Neural cell (in vitro differentiated cells): ENCODE measurements around the gene TMEM220.

Experiments used
- EP300 ChIP-seq: fragments of 450-650 bp; conservative IDR thresholded peaks from 2 replicates; pipeline ENCODE4 v1.6.1; 2014; ENCODE audit warnings: antibody characterized with exemption, mild to moderate bottlenecking, moderate library complexity; ENCODE audit not compliant: poor library complexity, severe bottlenecking
- EZH2 ChIP-seq: fragments of 200-600, 300-800 bp; shearing (Covaris generic), sonication (generic); IDR thresholded peaks from 2 replicates; pipeline ENCODE4 v1.6.1; 2014; ENCODE audit warnings: antibody characterized with exemption, low read length, borderline replicate concordance, mild to moderate bottlenecking; ENCODE audit not compliant: insufficient read depth, poor library complexity, severe bottlenecking
- POLR2AphosphoS5 ChIP-seq: IDR thresholded peaks from 2 replicates; pipeline ENCODE4 v1.6.1; 2012
- RAD21 ChIP-seq: fragments of 450-650 bp; conservative IDR thresholded peaks from 2 replicates; pipeline ENCODE4 v1.6.1; 2014; ENCODE audit warnings: antibody characterized with exemption, mild to moderate bottlenecking, moderate library complexity
- SMC3 ChIP-seq: fragments of 450-650 bp; conservative IDR thresholded peaks from 2 replicates; pipeline ENCODE4 v1.6.1; 2014; ENCODE audit warnings: antibody characterized with exemption, mild to moderate bottlenecking, moderate library complexity; ENCODE audit not compliant: poor library complexity
- TF ChIP-seq, protein P1 (sequence below): fragments of 450-650 bp; IDR thresholded peaks from 2 replicates; pipeline ENCODE4 v1.5.1; 2014; ENCODE audit warnings: antibody characterized with exemption, mild to moderate bottlenecking, moderate library complexity; ENCODE audit not compliant: poor library complexity, severe bottlenecking

DNA sequence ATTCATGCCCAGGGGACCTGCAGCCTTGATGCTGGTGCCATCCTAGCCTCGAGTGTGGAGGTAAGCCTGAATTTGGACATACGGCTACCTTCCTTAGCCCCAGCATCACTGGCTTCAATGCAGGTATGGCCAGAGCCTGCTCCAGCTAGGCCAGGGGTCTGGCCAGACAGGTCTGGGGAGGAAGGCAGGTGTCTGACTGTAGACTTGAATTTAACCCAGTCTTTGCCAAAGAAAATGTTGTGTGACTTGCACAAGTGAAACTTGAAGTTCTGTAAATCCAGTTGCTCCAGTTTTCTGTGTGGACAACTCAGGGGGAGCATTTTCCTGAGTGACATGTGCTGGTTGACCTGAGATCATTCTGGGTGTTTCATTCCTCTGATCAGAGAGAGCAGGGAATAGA, 41.3 kb upstream of the TMEM220 start:
- no peak for TF ChIP-seq POLR2AphosphoS5
- TF ChIP-seq, protein P1, sequence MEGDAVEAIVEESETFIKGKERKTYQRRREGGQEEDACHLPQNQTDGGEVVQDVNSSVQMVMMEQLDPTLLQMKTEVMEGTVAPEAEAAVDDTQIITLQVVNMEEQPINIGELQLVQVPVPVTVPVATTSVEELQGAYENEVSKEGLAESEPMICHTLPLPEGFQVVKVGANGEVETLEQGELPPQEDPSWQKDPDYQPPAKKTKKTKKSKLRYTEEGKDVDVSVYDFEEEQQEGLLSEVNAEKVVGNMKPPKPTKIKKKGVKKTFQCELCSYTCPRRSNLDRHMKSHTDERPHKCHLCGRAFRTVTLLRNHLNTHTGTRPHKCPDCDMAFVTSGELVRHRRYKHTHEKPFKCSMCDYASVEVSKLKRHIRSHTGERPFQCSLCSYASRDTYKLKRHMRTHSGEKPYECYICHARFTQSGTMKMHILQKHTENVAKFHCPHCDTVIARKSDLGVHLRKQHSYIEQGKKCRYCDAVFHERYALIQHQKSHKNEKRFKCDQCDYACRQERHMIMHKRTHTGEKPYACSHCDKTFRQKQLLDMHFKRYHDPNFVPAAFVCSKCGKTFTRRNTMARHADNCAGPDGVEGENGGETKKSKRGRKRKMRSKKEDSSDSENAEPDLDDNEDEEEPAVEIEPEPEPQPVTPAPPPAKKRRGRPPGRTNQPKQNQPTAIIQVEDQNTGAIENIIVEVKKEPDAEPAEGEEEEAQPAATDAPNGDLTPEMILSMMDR: no peak
- no peak for TF ChIP-seq EZH2
- TF ChIP-seq EP300: no peak
- TF ChIP-seq RAD21: no peak
- no peak for TF ChIP-seq SMC3
